A549 treated with AZD2906 at 1 μM for 4 hours (cell line): ENCODE results near the gene TRIB2. TPM values are rescaled to one million over a fixed set of nuclear protein-coding genes. Genes with fewer than 3 reads are reported as not detected.

Experiments
- total RNA-seq: library from RNA; stranded (reverse); fragments of 200-300 nt; extraction: Qiagen RNA extraction; gene quantifications from 5 replicates; pipeline ENCODE4 v1.2.3, GENCODE V29; 2022

The TRIB2 gene
- 0.13 to 1.1 TPM (median 0.80 TPM) in 5 replicates for total RNA-seq

GRCh38 chr2:12716282-12717190 is at the start of gene TRIB2:
TRIB2 (plus strand) TSS chr2:12716936; CDS start chr2:12718308, 1,372 bp downstream.

